ENCODE data around the gene SAMD10.

DNA sequence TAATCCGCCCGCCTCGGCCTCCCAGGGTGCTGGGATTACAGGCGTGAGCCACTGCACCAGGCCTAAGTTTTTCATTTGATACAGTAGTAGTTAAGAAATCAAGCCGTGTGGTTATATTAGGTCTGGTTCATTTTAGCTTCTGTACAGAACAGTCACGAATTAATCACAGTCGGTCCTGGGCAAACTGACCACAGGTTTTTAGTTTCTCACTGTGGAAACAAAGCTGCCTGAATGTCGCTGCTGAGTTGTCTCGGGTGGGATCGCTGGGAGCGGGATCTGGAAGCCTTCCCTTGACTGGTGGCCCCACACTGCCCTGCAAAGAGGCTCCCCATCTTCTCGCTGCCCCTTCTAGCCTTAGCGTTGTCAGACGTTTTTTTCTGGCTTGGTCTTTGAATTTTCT is 41.8 kb downstream of the SAMD10 start:
- TF ChIP-seq EP300 (IDR thresholded peaks at IDR 0.05; ENCODE audit: borderline replicate concordance in 1 of 2, low read depth in 1 of 2, low read length in 1 of 2) = no peak
- TF ChIP-seq, protein P1, sequence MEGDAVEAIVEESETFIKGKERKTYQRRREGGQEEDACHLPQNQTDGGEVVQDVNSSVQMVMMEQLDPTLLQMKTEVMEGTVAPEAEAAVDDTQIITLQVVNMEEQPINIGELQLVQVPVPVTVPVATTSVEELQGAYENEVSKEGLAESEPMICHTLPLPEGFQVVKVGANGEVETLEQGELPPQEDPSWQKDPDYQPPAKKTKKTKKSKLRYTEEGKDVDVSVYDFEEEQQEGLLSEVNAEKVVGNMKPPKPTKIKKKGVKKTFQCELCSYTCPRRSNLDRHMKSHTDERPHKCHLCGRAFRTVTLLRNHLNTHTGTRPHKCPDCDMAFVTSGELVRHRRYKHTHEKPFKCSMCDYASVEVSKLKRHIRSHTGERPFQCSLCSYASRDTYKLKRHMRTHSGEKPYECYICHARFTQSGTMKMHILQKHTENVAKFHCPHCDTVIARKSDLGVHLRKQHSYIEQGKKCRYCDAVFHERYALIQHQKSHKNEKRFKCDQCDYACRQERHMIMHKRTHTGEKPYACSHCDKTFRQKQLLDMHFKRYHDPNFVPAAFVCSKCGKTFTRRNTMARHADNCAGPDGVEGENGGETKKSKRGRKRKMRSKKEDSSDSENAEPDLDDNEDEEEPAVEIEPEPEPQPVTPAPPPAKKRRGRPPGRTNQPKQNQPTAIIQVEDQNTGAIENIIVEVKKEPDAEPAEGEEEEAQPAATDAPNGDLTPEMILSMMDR (IDR thresholded peaks at IDR 0.05) = no peak
- TF ChIP-seq SIN3A (IDR thresholded peaks at IDR 0.05; ENCODE audit: borderline replicate concordance, low read depth, low read length) = no peak
- TF ChIP-seq POLR2AphosphoS5 (IDR thresholded peaks at IDR 0.05; ENCODE audit: low read depth, low read length) = no peak
